CD8-positive, alpha-beta memory T cell (primary cell): Measurements from ENCODE around the gene EML2. TPM values are rescaled to one million over a fixed set of nuclear protein-coding genes. Genes with fewer than 3 reads are reported as not detected.

ENCODE experiments used
- CTCF ChIA-PET: fragments of 350-600 bp; sonication (Branson Sonifier 250); formaldehyde crosslinking; loops from one replicate; lab custom pipeline; 2021; ENCODE audit warnings: antibody characterized with exemption; lab: Charles Lee
- POLR2A ChIA-PET: fragments of 350-600 bp; sonication (Branson Sonifier 250); formaldehyde crosslinking; loops from one replicate; lab custom pipeline; 2021; ENCODE audit warnings: antibody characterized with exemption; lab: Charles Lee
- DNase-seq, 5 donors: peaks; one replicate each; pipeline versions ENCODE4 v3.0.0 to v3.0.0-alpha.2; 2020 to 2022; ENCODE audit warnings: mixed read lengths in 1 of 5
- H3K27ac ChIP-seq: one replicate; pipeline ENCODE4 v1.7.0; 2013; ENCODE audit warnings: low read depth, mild to moderate bottlenecking, low read length, moderate library complexity
- H3K27me3 ChIP-seq: 2 replicates; pipeline ENCODE4 v1.7.0; 2013; ENCODE audit warnings: low read length, mild to moderate bottlenecking; ENCODE audit not compliant: insufficient read depth, poor library complexity, severe bottlenecking
- H3K36me3 ChIP-seq: 2 replicates; pipeline ENCODE4 v1.7.0; 2013; ENCODE audit warnings: mild to moderate bottlenecking, low read length, moderate library complexity; ENCODE audit not compliant: insufficient read depth
- H3K4me1 ChIP-seq: 2 replicates; pipeline ENCODE4 v1.7.0; 2013; ENCODE audit warnings: mild to moderate bottlenecking, low read length, moderate library complexity; ENCODE audit not compliant: insufficient read depth
- H3K4me3 ChIP-seq: 2 replicates; pipeline ENCODE4 v1.7.0; 2013; ENCODE audit warnings: mild to moderate bottlenecking, low read length
- H3K9me3 ChIP-seq: 2 replicates; pipeline ENCODE4 v1.7.0; 2013; ENCODE audit warnings: mild to moderate bottlenecking, low read length
- H3K27ac Mint-ChIP-seq, 8 donors: one replicate each; pipeline ENCODE4 v1.8.0; 2020 to 2021; ENCODE audit warnings: mixed read lengths in 8 of 8, mild to moderate bottlenecking in 6 of 8, inconsistent platforms in 3 of 8, moderate library complexity in 3 of 8
- H3K27me3 Mint-ChIP-seq, 2 donors: one replicate each; pipeline ENCODE4 v1.8.0; 2020 to 2021; ENCODE audit warnings: mixed read lengths in 2 of 2, mild to moderate bottlenecking in 1 of 2, moderate library complexity in 1 of 2
- H3K36me3 Mint-ChIP-seq, 3 donors: one replicate each; pipeline ENCODE4 v1.8.0; 2020 to 2021; ENCODE audit warnings: mixed read lengths in 3 of 3, inconsistent platforms in 1 of 3, mild to moderate bottlenecking in 1 of 3
- H3K4me1 Mint-ChIP-seq, 3 donors: one replicate each; pipeline ENCODE4 v1.8.0; 2020 to 2021; ENCODE audit warnings: mixed read lengths in 3 of 3, inconsistent platforms in 1 of 3, mild to moderate bottlenecking in 1 of 3
- H3K4me3 Mint-ChIP-seq, 7 donors: one replicate each; pipeline ENCODE4 v1.8.0; 2020 to 2021; ENCODE audit warnings: mixed read lengths in 7 of 7, mild to moderate bottlenecking in 6 of 7, moderate library complexity in 4 of 7, inconsistent platforms in 2 of 7
- H3K9me3 Mint-ChIP-seq, 5 donors: one replicate each; pipeline ENCODE4 v1.8.0; 2020 to 2022; ENCODE audit warnings: mixed read lengths in 5 of 5, mild to moderate bottlenecking in 3 of 5, moderate library complexity in 2 of 5, inconsistent platforms in 1 of 5
- polyA plus RNA-seq: library from polyadenylated mRNA; unstranded; fragments of 300-500 nt; fragmentation: Illumina TruSeq; gene quantifications from one replicate; pipeline ENCODE4 v1.2.3, GENCODE V29; 2021
- total RNA-seq, 2 experiments: library from RNA; stranded (reverse); gene quantifications; one replicate each; pipeline ENCODE4 v1.2.3, GENCODE V29; 2021

The EML2 gene
- total and polyA plus RNA-seq, 3 experiments from 2014 or later: 18.8 to 128 (median 122) TPM

DNA sequence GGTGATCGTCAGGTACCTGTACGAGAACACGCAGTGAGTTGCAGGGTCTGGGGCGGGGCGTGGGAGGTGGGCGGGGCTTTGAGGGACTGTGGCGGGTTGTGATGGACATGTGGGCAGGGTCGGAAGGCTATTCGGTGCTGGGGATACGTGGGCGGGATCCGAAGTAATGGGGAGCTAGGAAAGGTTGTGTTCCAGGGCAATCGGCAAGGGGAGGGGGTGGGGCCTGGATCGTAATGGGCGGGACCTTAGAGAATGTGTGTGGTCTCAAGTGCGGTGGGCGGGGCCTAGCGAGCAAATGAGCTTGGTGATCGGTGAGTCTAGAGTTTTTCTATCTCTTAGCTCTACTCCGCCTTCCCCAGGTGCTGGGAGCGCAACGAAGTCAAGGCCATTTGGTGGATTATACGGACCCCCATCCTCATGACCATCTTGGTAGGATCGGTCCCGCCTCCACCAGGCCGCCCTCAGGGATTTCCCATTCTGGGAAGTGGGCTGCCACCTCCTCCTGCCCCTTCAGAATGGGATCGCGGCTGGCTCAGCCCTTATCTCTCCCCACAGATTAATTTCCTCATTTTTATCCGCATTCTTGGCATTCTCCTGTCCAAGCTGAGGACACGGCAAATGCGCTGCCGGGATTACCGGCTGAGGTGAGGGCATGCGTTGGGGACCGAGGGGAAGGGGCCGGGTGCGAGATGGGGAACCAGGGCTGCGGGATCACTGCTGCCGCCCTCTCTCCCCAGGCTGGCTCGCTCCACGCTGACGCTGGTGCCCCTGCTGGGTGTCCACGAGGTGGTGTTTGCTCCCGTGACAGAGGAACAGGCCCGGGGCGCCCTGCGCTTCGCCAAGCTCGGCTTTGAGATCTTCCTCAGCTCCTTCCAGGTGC, 38.4 kb upstream of the EML2 start:
- peak overlapping the region; percentile 59 for H3K4me3 ChIP-seq
- peak overlapping the region; percentile 83 to 92 (median 88) for H3K4me3 Mint-ChIP-seq
- peak overlapping the region in 6 of 8 donors; percentile 24 to 89 (median 78) for H3K27ac Mint-ChIP-seq
- CTCF ChIA-PET: interaction anchor here (1.1 to 8.6 kb wide), 4 partner anchors 8 to 36 kb away, joined by 3 to 107 read pairs (median 5); partner anchors contain the start of genes GIPR, QPCTL and SNRPD2
- peak; percentile 66 to 81 (median 77) for DNase-seq
- H3K27me3 Mint-ChIP-seq: peaks cover 0 to 4% of the 10 kb centered on the region in 2 donors
- no peak overlapping the region for H3K27ac ChIP-seq
- H3K4me1 ChIP-seq: peaks cover 19% of the 10 kb centered on the region
- H3K27me3 ChIP-seq: no peaks in the 10 kb centered on the region
- H3K36me3 Mint-ChIP-seq: peaks cover 0 to 3% (median 2%) of the 10 kb centered on the region in 3 donors
- no peaks in the 10 kb centered on the region for H3K9me3 Mint-ChIP-seq
- H3K9me3 ChIP-seq: no peaks in the 10 kb centered on the region
- H3K36me3 ChIP-seq: no peaks in the 10 kb centered on the region
- peaks cover 14 to 28% (median 20%) of the 10 kb centered on the region in 3 donors for H3K4me1 Mint-ChIP-seq
- POLR2A ChIA-PET: interaction anchor here (0.5 to 1.7 kb wide), 4 partner anchors 15 to 105 kb away, joined by 3 to 12 read pairs (median 4); partner anchors contain the start of genes DMPK, QPCTL and SNRPD2

DNA sequence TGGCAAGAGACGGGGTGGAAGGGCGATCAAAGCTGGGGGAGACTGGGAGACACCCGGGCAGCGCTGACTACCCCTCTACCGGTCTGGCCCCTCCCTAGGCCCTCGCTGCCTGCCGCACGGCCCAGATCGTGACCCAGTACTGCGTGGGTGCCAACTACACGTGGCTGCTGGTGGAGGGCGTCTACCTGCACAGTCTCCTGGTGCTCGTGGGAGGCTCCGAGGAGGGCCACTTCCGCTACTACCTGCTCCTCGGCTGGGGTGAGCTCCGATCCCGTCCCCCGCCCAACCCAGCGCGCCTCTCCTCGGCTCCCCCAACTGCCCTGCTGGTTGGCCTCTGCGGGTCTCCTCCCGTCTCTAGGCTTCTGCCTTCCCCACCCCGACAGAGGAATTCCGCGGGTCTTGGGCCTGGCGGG, 37.7 kb upstream of the EML2 start:
- POLR2A ChIA-PET: interaction anchor here (1.5 to 1.7 kb wide), 2 partner anchors 16 to 36 kb away, joined by 3 to 12 read pairs; partner anchors contain the start of genes QPCTL and SNRPD2
- Mint-ChIP-seq H3K27ac (peak overlapping the region in 5 of 8 donors; percentile 17 to 70 (median 47)), H3K27me3 (peaks cover 0 to 4% of the 10 kb centered on the region in 2 donors), H3K36me3 (peaks cover 0 to 3% (median 3%) of the 10 kb centered on the region in 3 donors), H3K9me3 (no peaks in the 10 kb centered on the region), H3K4me1 (peaks cover 11 to 25% (median 17%) of the 10 kb centered on the region in 3 donors), H3K4me3 (peak overlapping the region; percentile 68 to 90 (median 82))
- H3K4me3 ChIP-seq: peak overlapping the region; percentile 59
- H3K36me3 ChIP-seq: no peaks in the 10 kb centered on the region
- H3K27me3 ChIP-seq: no peaks in the 10 kb centered on the region
- peaks cover 16% of the 10 kb centered on the region for H3K4me1 ChIP-seq
- H3K9me3 ChIP-seq: no peaks in the 10 kb centered on the region
- CTCF ChIA-PET: interaction anchor here (1.1 to 8.6 kb wide), 3 partner anchors 9 to 35 kb away, joined by 3 to 107 read pairs (median 5); partner anchors contain the start of genes GIPR, QPCTL and SNRPD2
- DNase-seq: peak; percentile 35 to 75 (median 49)
- no peak overlapping the region for H3K27ac ChIP-seq

DNA sequence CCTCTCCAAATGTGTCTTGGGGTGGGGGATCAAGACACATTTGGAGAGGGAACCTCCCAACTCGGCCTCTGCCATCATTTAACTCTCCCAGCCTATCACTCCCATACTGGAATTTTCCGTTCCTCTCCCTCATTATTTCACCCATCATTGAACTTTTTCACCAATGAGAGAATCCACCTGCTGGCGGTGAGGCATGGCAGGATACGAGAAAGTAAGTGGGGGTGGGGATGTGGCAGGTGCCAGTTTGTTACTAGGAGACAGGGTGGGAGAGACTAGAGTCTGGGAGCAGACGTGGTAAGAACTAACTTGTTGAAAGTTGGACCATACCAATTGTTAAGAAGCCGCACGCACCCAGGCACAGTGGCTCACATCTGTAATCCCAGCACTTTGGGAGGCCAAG, 35.7 kb upstream of the EML2 start:
- peaks cover 15 to 28% (median 15%) of the 10 kb centered on the region in 3 donors for H3K4me1 Mint-ChIP-seq
- H3K4me3 Mint-ChIP-seq: peak overlapping the region in 3 of 7 donors; percentile 3 to 45 (median 32)
- Histone ChIP-seq H3K27ac (no peak overlapping the region), H3K4me1 (peaks cover 14% of the 10 kb centered on the region), H3K36me3 (no peaks in the 10 kb centered on the region), H3K4me3 (no peak overlapping the region), H3K27me3 (no peaks in the 10 kb centered on the region), H3K9me3 (no peaks in the 10 kb centered on the region)
- ChIA-PET CTCF (interaction anchor here (0.6 to 8.6 kb wide), 5 partner anchors 8 to 218 kb away, joined by 3 to 107 read pairs (median 3); partner anchors contain the start of genes QPCTL and SNRPD2), POLR2A (interaction anchor here (0.7 kb wide), 1 partner anchor 1037 kb away, joined by 9 read pairs; no protein-coding TSS in a partner anchor)
- no peaks in the 10 kb centered on the region for H3K9me3 Mint-ChIP-seq
- H3K36me3 Mint-ChIP-seq: peaks cover 0 to 3% (median 3%) of the 10 kb centered on the region in 3 donors
- H3K27ac Mint-ChIP-seq: no peak overlapping the region
- H3K27me3 Mint-ChIP-seq: peaks cover 0 to 10% of the 10 kb centered on the region in 2 donors
- no peak for DNase-seq

DNA sequence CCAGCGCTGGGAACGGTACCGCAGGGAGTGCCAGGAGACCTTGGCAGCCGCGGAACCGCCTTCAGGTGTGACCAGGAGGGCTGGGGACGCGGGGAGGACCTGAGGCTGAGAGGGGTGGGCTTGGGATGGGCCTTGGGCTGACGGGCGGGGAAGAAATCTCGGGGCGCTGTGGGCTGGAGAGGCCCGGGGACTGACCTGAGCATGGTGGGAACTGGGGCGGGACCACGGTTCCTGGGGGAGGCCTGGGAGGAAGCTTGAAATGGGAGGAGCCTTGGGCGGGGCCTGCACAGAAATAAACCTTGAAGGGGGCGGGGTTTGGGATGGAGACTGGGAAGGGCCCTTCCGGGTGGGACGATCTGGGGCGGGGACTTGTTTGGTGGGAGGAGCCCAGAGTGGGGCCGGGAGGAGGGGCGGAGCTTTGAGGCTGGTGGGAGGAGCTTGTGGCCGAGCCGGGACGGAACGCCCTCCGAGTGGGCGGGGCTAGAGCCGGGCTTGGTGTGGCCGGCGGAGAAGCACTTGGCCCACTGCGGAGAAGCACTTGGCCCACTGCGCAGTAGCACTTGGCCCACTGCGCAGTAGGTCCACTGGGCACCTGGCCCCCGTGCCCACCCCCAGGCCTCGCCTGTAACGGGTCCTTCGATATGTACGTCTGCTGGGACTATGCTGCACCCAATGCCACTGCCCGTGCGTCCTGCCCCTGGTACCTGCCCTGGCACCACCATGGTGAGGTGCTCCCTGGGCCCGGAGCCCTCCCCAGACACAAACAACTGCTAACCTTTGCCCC, 31.7 kb upstream of the EML2 start:
- H3K9me3 Mint-ChIP-seq: no peaks in the 10 kb centered on the region
- H3K4me3 ChIP-seq: no peak overlapping the region
- H3K36me3 ChIP-seq: no peaks in the 10 kb centered on the region
- H3K9me3 ChIP-seq: no peaks in the 10 kb centered on the region
- POLR2A ChIA-PET: interaction anchor here (1.6 kb wide), 1 partner anchor 22 kb away, joined by 3 read pairs; the partner anchor contains the start of gene QPCTL
- H3K27me3 Mint-ChIP-seq: peaks cover 0 to 12% of the 10 kb centered on the region in 2 donors
- peaks cover 20% of the 10 kb centered on the region for H3K4me1 ChIP-seq
- H3K36me3 Mint-ChIP-seq: peaks cover 0 to 7% (median 3%) of the 10 kb centered on the region in 3 donors
- H3K4me1 Mint-ChIP-seq: peaks cover 24 to 39% (median 27%) of the 10 kb centered on the region in 3 donors
- CTCF ChIA-PET: interaction anchor here (1.2 to 3.0 kb wide), 3 partner anchors 10 to 28 kb away, joined by 3 to 12 read pairs (median 6); partner anchors contain the start of gene QPCTL
- no peaks in the 10 kb centered on the region for H3K27me3 ChIP-seq
- peak overlapping the region in 6 of 7 donors; percentile 19 to 65 (median 32) for H3K4me3 Mint-ChIP-seq
- H3K27ac Mint-ChIP-seq: peak overlapping the region in 1 of 8 donors; percentile 17
- peak; percentile 24 to 61 (median 41) for DNase-seq
- peak overlapping the region; percentile 24 for H3K27ac ChIP-seq

DNA sequence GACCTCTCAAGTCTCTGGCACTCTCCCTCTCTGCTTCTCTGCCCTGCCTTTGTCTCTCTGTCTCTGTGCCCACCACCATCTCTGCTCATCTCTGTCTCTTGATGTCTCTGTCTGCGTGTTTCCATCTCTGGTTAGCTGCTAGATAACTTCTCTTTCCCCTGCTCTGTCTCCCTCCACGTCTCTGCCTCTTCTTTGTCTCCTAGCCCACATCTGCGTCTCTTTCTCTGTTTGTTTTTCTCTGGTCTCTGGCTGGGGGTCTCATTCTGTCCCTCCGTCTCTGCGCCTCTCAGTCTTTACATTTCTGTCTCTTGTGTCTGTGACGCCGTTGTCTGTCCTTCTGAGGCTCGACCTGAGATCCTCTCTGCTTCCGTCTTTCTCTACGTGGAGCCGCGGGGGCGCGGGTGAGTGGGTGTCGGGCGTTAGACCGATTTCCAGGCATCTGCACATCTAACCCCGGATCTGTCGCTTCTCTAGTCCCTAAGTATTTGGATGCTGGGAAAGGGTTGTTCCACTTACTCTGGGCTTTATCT, 29.2 kb upstream of the EML2 start:
- no peaks in the 10 kb centered on the region for H3K27me3 ChIP-seq
- ChIA-PET POLR2A (interaction anchor here (0.6 to 1.0 kb wide), 3 partner anchors 23 to 149 kb away, joined by 4 to 13 read pairs (median 4); partner anchors contain the start of gene QPCTL), CTCF (interaction anchor here (1.1 to 3.0 kb wide), 6 partner anchors 9 to 48 kb away, joined by 3 to 12 read pairs (median 6); partner anchors contain the start of gene QPCTL)
- peak overlapping the region; percentile 44 to 97 (median 90) for H3K27ac Mint-ChIP-seq
- peaks cover 24 to 39% (median 27%) of the 10 kb centered on the region in 3 donors for H3K4me1 Mint-ChIP-seq
- peak overlapping the region; percentile 87 to 96 (median 92) for H3K4me3 Mint-ChIP-seq
- H3K36me3 ChIP-seq: no peaks in the 10 kb centered on the region
- H3K27me3 Mint-ChIP-seq: peaks cover 9 to 12% of the 10 kb centered on the region in 2 donors
- peak overlapping the region; percentile 86 for H3K27ac ChIP-seq
- peaks cover 0 to 7% (median 3%) of the 10 kb centered on the region in 3 donors for H3K36me3 Mint-ChIP-seq
- H3K4me3 ChIP-seq: peak overlapping the region; percentile 91
- H3K9me3 ChIP-seq: no peaks in the 10 kb centered on the region
- H3K9me3 Mint-ChIP-seq: no peaks in the 10 kb centered on the region
- DNase-seq: peak in 3 of 5 donors; percentile 24 to 59 (median 45)
- peaks cover 20% of the 10 kb centered on the region for H3K4me1 ChIP-seq

DNA sequence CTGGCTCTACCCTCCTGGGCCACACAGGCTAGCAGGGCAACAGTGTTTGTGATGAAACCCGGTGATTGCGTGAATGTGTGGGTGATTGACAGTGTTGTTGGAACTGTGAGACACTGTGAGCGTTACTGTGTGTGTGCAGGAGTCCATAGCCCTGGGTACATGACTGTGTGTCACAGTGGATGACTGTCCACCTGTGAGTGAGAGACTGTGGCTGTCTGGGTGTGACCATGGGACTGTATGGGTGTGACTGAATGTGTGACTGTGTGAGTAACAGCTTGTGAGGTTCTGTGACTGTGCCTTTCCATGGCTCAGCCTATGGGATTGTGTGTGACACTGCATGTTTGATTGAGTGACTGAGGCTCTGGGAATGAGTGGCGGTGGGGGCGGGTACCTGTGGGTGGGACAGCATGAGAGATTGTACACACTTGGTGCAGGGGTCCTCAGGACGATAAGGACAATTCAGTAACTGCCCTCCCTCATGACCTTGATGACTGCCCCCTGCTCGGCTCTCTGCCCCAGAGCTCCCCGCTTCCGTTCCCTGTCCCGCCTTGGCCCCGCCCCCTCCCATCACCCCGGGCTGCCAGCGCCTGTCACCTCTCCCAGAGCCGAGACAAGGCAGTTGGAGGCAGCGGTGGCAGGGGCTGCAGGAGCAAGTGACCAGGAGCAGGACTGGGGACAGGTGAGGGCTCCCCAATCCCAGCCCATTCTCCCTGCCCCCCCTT, 28.6 kb upstream of the EML2 start, which contains the start of gene GIPR:
Gene GIPR, plus strand, starts transcription at position 602 of the 722 bp plus-strand sequence. CDS start 1,300 bp downstream, outside the sequence.
- Mint-ChIP-seq H3K4me3 (peak within 1 kb of the TSS; percentile 87 to 96 (median 92)), H3K27ac (peak within 1 kb of the TSS; percentile 66 to 97 (median 91)), H3K27me3 (peaks cover 9 to 11% of the 10 kb centered on the region in 2 donors), H3K9me3 (no peaks in the 10 kb centered on the region), H3K4me1 (peaks cover 24 to 39% (median 27%) of the 10 kb centered on the region in 3 donors), H3K36me3 (peaks cover 0 to 6% (median 3%) of the 10 kb centered on the region in 3 donors)
- no peaks in the 10 kb centered on the region for H3K9me3 ChIP-seq
- CTCF ChIA-PET: interaction anchor here (1.3 to 2.1 kb wide), 3 partner anchors 9 to 26 kb away, joined by 3 to 7 read pairs (median 7); partner anchors contain the start of gene QPCTL
- H3K27me3 ChIP-seq: no peaks in the 10 kb centered on the region
- POLR2A ChIA-PET: interaction anchor here (1.0 kb wide), 1 partner anchor 22 kb away, joined by 4 read pairs; no protein-coding TSS in a partner anchor
- H3K36me3 ChIP-seq: no peaks in the 10 kb centered on the region
- H3K4me3 ChIP-seq: peak within 1 kb of the TSS; percentile 91
- peaks cover 20% of the 10 kb centered on the region for H3K4me1 ChIP-seq
- peak in 4 of 5 donors; percentile 28 to 74 (median 58) for DNase-seq
- peak within 1 kb of the TSS; percentile 86 for H3K27ac ChIP-seq
